Spleen (tissue), 7 donors: ENCODE measurements around the gene GALNT17.

Experiments used
- CTCF ChIP-seq, 11 experiments: fragments of 200-600 bp in 7 of 11; fragments of 450-650 bp in 4 of 11; sonication (generic) in 4 of 11; IDR thresholded peaks in 8 of 11; conservative IDR thresholded peaks in 3 of 11; 1 replicate in 7 of 11; 2 replicates in 4 of 11; pipeline versions ENCODE4 v1.4.0 to v1.8.0; 2016 to 2021; ENCODE audit warnings: antibody characterized with exemption in 11 of 11, inconsistent platforms in 4 of 11, mild to moderate bottlenecking in 1 of 11
- POLR2AphosphoS5 ChIP-seq, 3 donors: sonication (generic); formaldehyde crosslinking; IDR thresholded peaks; one replicate each; pipeline ENCODE4 v1.5.1; 2017; ENCODE audit warnings: antibody characterized with exemption in 3 of 3
- donor health status: DM: no; HTN: no; CAD: no; lungs with moderate emphysema.
- donor health status: DM: no; HTN: no; CAD: no.
- donor health status: DM: no; HTN: no; CAD: no.

- no peak for TF ChIP-seq CTCF (IDR thresholded peaks at IDR 0.05 in 8 of 11, conservative IDR thresholded peaks at IDR 0.05 in 3 of 11)
- TF ChIP-seq POLR2AphosphoS5 (IDR thresholded peaks at IDR 0.05) = no peak
Observed at GRCh38 chr7:71517940-71518699, 386.2 kb downstream of the GALNT17 start.
